KMS-11 (cell line): ENCODE data around the gene CASS4.

ENCODE experiments used
- H2AFZ ChIP-seq: fragments of 200-600 bp; sonication (generic); 2 replicates; pipeline ENCODE4 v1.6.1; 2016; ENCODE audit warnings: antibody characterized with exemption, mixed run types, low read depth
- H3K27ac ChIP-seq: fragments of 200-600 bp; sonication (generic); 2 replicates; pipeline ENCODE4 v1.6.1; 2016; ENCODE audit warnings: mild to moderate bottlenecking, mixed run types
- H3K27me3 ChIP-seq: fragments of 200-600 bp; sonication (generic); 2 replicates; pipeline ENCODE4 v1.6.1; 2017; ENCODE audit warnings: mild to moderate bottlenecking, low read depth, mixed run types, moderate library complexity; ENCODE audit not compliant: insufficient read depth
- H3K36me3 ChIP-seq: fragments of 200-600 bp; sonication (generic); 2 replicates; pipeline ENCODE4 v1.6.1; 2017; ENCODE audit warnings: mild to moderate bottlenecking, mixed run types; ENCODE audit not compliant: insufficient read depth
- H3K4me1 ChIP-seq: fragments of 200-600 bp; sonication (generic); 2 replicates; pipeline ENCODE4 v1.6.1; 2016; ENCODE audit warnings: mild to moderate bottlenecking, low read depth, mixed run types; ENCODE audit not compliant: poor library complexity, severe bottlenecking
- H3K4me2 ChIP-seq: fragments of 200-600 bp; sonication (generic); 2 replicates; pipeline ENCODE4 v1.7.0; 2016; ENCODE audit warnings: mild to moderate bottlenecking, mixed run types
- H3K4me3 ChIP-seq: fragments of 200-600 bp; sonication (generic); IDR thresholded peaks from 2 replicates; pipeline ENCODE4 v1.6.1; 2017; ENCODE audit warnings: low read depth, low read length, mixed read lengths; ENCODE audit not compliant: insufficient read depth
- H3K79me2 ChIP-seq: fragments of 200-600 bp; sonication (generic); 2 replicates; pipeline ENCODE4 v1.6.1; 2016; ENCODE audit warnings: low read depth, mixed run types; ENCODE audit not compliant: insufficient read depth
- H3K9ac ChIP-seq: fragments of 200-600 bp; sonication (generic); 2 replicates; pipeline ENCODE4 v1.6.1; 2016; ENCODE audit warnings: mild to moderate bottlenecking, mixed run types
- H4K20me1 ChIP-seq: fragments of 200-600 bp; sonication (generic); 2 replicates; pipeline ENCODE4 v1.6.1; 2016; ENCODE audit warnings: mild to moderate bottlenecking, mixed run types; ENCODE audit not compliant: insufficient read depth
- CTCF ChIP-seq: fragments of 200-600 bp; sonication (generic); conservative IDR thresholded peaks from 2 replicates; pipeline ENCODE4 v1.6.1; 2017; ENCODE audit warnings: low read depth, mild to moderate bottlenecking, antibody characterized with exemption, low read length, moderate library complexity, mixed read lengths

The CASS4 gene

GRCh38 chr20:56430957-56431356 is 18.9 kb downstream of the CASS4 start:
- no peak overlapping the region for H3K4me2 ChIP-seq
- H3K79me2 ChIP-seq: no peaks in the 10 kb centered on the region
- H4K20me1 ChIP-seq: no peaks in the 10 kb centered on the region
- H3K4me1 ChIP-seq: no peaks in the 10 kb centered on the region
- H3K4me3 ChIP-seq: no peak overlapping the region
- no peak overlapping the region for H3K27ac ChIP-seq
- no peaks in the 10 kb centered on the region for H3K36me3 ChIP-seq
- no peak overlapping the region for H2AFZ ChIP-seq
- no peak overlapping the region for H3K9ac ChIP-seq
- no peaks in the 10 kb centered on the region for H3K27me3 ChIP-seq
- TF ChIP-seq CTCF: no peak

- Histone ChIP-seq H3K4me2 (no peak overlapping the region), H3K79me2 (no peaks in the 10 kb centered on the region), H3K9ac (no peak overlapping the region), H3K27ac (no peak overlapping the region), H3K4me1 (no peaks in the 10 kb centered on the region), H3K4me3 (no peak overlapping the region), H3K27me3 (no peaks in the 10 kb centered on the region), H2AFZ (no peak overlapping the region), H4K20me1 (no peaks in the 10 kb centered on the region), H3K36me3 (no peaks in the 10 kb centered on the region)
- TF ChIP-seq CTCF: no peak
These were observed 19.4 kb downstream of the CASS4 start for GRCh38 chr20:56431471-56431870.

DNA sequence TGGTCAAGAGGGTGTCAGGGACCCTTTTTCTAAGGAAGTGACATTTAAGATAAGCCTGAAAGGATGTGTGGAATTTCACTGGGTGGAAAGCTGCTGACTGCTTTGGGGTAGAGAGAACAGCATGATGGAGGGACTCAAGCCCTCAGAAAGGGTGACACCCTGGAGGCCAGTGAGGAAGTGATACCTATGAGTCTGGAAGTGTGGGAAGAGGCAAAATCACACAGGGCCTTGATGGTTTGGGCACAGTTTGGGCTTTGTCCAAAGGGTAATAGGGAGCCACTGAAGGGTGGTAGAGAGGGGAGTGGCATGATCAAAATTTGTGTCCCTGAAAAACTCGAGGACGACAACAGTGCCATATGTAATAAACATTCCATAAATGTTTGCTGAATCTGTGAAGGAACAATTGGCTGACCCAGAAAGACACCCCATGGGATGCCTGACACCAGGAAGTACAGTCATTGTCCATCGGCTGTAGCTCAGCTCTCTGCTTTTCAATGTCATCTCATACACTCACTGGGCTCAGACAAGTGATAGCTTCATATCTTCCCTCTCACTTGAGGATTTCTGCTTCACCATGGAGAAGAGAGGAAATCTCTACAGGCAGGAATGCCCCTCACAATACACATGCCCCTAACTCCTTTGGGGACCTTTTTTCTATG is 21.3 kb downstream of the CASS4 start:
- no peak overlapping the region for H3K4me2 ChIP-seq
- H3K27ac ChIP-seq: no peak overlapping the region
- no peaks in the 10 kb centered on the region for H4K20me1 ChIP-seq
- no peaks in the 10 kb centered on the region for H3K27me3 ChIP-seq
- H3K79me2 ChIP-seq: no peaks in the 10 kb centered on the region
- no peak for TF ChIP-seq CTCF
- H3K36me3 ChIP-seq: no peaks in the 10 kb centered on the region
- peaks cover under 1% of the 10 kb centered on the region for H3K4me1 ChIP-seq
- H3K4me3 ChIP-seq: no peak overlapping the region
- H3K9ac ChIP-seq: no peak overlapping the region
- no peak overlapping the region for H2AFZ ChIP-seq

GRCh38 chr20:56433880-56434255 is 21.8 kb downstream of the CASS4 start:
- Histone ChIP-seq H3K9ac (no peak overlapping the region), H3K4me2 (no peak overlapping the region), H3K79me2 (no peaks in the 10 kb centered on the region), H3K27ac (no peak overlapping the region), H3K27me3 (no peaks in the 10 kb centered on the region), H2AFZ (no peak overlapping the region), H3K4me3 (no peak overlapping the region), H3K36me3 (no peaks in the 10 kb centered on the region), H3K4me1 (peaks cover 5% of the 10 kb centered on the region), H4K20me1 (no peaks in the 10 kb centered on the region)
- TF ChIP-seq CTCF: no peak
